Measurements from ENCODE around the gene GGCX.
A peak's percentile ranks its signal among the peaks of the same experiment; 100 is the strongest.
"Not testable (repeated sequence)": the region's sequence is repeated elsewhere in the genome, so short reads cannot be mapped to it uniquely, and the experiment has no call there.

The GGCX gene

DNA sequence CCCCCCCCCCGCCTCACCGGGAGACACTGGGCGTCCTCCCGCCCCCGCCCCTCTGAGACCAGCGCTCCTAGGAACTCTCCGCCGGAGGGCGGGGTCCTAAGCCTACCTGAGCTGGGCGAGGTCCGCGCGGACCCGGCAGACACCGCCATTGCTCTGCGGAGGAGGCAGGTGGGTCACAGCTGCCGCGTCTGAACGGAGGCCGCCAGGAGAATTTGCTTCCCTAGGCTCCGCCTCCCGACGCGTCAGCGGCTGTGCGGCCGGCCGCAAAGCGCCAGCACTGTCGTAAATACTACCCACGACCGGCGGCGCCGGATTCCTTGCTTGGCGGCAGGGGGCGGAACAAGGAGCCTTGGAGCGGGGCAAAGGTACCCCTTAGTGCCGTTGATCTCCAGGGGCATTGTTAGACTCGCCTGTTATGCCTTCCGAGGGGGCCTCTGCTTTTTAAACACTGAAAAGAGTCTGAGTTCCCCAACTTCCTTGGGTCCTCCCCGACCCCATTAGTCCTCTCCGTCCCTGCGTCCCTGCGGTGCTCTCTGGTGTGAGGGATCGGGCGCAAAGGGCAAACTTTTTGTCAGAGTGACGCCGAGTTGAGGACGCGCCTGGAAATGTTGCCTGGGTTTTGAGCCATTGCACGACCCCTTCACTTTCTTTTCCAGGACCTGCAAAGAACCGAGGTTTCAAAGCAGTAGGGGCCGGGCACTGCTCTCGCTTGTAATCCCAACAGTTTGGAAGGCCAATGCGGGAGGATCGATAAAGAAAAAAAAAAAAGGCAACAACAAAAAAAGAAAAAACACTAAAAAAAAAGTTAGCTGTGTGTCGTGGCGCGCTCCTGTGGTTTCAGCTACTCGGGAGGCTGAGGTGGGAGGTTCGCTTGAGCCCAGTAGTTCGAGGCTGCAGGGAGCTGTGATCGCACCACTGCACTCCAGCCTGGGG lies at the start of gene GGCX:
Gene GGCX (minus strand): TSS at position 214 of the 933 bp plus-strand sequence. CDS start 65 bp downstream, at position 149.
- peak; percentile 92 for DNase-seq

DNA sequence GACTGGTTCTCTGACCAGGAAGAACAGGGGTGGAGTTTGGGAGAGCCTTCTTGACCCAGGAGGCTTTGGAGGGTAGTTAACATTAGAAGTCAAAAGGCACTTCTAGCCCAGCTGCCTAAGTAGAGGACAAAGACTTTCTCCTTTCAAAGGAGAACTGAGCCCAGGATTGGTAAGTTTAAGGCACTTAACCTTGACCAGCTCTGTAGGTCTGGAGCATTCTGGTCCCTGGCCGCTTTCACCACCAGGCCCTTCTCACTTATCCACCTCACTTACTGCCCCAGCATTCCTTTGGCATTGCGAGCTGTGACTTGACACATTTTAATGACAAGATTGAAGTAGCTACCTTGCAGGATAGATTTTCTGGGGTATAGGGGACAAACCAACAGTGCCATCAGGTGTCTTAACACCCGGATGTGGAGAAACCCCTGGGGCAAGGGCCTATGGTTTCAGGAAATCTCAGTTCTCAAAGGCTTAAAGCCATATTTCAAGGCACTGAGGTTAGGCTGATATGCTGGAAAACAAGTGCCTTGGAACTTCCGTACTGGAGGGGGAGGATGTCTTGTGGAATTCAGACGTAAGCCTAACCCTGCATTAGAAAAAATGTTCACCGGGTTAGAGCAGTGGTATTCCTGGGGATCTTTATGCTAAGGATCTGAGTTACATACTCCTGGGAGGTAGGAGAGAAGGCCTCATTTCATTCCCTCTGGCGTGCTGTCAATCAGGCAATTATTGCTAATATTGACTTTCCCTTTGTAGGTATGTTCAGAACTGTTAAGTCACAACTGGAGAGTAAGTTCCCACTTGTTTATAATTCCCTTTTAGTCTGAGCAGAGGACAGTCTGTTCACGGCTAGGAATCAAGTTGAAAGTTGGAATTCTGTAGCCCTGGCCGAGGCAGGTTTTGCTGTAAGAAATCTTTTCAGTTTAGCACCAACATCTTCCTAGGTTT lies 46.2 kb upstream of the GGCX start:
- DNase-seq: no peak

DNA sequence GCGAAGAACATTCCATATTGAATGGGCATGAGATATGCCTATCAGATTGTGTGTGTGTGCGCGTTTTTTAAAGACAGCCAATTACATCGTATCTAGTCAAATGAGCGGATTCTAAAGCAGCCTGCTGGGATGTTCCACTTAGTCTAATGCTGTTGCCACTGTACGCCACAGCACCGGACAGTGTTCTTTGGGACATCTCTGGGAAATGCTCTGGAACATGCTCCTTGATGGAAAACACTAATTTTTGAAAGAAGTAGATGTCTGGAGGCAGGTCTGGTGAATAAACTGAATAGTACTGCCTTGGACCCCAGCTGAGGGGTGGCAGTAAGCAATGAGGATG lies 44.8 kb upstream of the GGCX start:
- no peak for DNase-seq

DNA sequence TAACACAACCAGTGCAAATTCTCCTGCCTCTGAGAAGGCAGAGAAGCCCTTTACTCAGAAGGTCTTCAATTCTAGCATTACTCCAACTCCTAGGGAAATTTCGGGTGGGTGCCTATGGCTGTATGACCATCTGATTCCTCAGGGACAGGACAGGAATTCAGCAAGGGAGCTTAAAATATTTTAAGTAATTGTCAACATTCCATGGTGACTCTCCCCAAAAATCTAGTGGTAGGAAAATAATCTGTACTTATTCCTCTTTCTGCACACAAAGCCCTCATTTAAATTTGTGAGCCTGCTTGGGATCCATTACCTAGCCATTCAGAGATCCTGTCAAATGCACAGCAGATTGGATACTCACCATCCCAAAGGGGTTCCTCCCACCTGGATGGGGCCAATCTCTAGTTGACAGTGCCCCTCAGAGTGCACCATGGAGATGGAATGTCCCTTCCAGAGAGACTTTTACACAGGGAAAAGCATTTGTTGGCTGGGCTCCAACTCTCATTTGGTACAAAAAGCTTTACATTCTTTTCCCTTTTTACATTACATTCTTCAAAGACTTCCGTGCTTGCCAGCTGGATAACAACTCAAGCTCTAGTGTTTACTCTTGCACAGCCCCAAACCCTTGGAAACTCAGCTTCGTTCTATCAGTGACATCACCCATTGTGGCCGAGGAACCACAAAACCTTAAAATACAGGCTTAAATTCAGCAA lies 44.3 kb upstream of the GGCX start:
- DNase-seq: peak; percentile 84

DNA sequence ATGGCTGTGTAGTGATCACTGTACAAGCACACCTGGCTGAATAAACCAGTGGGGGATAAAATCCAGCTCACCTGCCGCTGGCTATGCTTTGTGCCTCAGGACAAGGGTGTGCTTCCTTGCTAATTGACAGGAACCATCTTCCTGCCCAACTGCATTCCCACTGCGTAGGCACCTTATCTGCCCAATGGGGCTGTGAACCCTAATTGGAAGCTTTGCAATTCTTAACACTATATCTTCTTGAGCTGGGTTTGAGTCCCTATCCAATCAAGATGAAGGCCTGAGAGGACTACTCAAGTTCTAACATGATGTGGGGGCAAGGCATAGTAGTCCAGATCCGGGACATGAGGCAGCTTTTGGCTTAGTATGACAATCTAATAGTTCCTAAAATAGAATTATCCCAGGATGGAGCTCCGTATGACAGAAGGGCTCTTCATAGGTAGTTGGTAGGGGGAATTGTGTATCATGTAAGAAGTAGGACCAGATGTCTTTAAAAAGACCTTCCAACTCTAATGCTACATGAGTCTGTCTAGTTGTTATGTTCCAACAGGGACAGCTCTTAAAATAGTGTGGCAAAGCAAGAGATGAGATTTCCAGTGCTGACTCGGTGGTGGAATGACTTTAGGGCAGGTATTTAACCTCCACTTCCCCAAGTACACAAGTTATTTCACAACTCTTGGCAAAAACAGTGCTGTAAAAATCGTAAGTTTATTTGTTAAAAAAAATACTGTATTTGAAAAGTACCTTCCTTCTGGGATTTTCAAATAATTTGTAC lies 43.5 kb upstream of the GGCX start:
- DNase-seq: no peak

DNA sequence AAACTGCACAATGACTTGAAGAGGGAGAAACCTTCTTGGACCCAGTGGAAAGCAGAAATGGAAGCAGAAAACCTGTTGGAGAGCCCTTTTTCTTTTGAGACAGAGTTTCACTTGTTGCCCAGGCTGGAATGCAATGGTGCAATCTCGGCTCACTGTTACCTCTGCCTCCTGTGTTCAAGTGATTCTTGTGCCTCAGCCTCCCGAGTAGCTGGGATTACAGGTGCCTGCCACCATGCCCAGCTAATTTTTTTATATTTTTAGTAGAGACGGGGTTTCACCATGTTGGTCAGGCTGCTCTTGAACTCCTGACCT lies 42.8 kb upstream of the GGCX start:
- not testable (repeated sequence) for DNase-seq

DNA sequence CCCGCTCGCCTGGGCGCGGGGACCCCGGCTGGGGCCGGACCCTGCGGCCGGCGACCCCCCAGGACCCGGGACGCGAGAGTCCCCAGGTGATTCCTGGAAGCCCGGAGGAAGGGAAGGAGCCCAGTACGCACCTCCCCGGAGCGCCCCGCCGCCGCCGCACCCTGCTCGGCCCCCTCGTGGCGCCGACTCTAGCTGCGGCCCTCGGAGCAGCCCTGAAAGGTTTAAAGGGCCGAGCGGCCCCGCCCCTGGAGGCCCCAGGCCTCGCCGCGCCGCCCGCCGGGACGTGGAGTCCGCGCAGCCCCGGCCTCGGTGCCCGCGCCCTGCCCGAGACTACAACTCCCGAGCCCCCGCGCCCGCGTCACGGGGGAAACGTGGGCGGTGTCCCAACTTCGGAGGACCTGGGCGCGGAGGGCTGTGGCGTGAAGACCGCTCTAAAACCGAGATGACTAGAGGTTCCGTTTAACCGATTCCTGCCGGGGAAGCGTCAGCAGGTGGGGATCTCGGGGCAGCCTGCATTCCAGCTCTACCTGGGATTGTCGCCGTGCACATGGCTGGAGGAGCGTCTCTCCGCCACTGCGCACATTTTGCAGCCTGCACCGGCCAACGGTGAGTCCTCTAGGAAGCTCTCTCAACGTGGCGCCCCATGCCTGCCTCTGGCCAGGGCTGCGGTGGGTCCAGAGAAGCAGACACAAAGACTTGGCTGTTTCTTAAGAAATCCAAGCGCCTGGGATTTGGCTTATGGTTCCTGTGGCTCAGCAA lies 41.4 kb upstream of the GGCX start, which contains the start of gene TMEM150A:
Gene TMEM150A (minus strand): TSS at position 223 of the 759 bp plus-strand sequence. CDS start 750 bp downstream, outside the sequence.
- peak; percentile 88 for DNase-seq

DNA sequence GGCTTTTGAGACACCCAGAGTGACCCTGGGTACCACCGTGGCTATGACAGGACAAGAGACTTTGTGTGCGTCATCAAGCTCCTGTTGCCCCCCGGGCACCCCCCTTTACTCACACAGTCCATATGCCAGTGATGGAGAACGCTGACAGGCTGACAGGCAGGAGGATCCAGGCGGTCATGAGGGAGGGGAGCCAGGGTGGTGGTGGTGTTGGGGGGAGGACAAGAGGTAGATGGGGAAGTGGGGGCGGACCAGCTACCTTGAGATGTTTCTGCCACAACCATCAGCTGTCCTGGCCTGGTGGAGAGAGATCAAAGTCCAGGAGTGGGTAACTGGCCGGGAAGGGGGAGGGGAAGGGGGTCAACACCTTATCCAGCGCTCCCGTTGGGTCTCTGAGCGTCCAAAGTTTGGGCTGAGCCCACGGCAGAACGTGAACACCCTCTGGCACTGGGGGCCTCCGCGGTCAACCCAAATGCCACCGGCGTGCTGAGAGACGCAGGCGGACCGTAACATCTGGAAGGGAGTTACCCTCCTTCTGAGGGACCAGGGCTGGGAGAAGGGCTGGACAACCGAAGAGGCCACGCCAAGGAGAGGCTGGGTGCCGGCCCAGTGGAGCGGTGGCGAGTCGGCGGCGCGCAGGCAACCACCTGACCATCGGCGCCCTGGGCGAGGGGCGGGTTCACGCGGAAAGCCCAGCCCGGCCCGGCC lies 40.6 kb upstream of the GGCX start:
- peak; percentile 51 for DNase-seq

DNA sequence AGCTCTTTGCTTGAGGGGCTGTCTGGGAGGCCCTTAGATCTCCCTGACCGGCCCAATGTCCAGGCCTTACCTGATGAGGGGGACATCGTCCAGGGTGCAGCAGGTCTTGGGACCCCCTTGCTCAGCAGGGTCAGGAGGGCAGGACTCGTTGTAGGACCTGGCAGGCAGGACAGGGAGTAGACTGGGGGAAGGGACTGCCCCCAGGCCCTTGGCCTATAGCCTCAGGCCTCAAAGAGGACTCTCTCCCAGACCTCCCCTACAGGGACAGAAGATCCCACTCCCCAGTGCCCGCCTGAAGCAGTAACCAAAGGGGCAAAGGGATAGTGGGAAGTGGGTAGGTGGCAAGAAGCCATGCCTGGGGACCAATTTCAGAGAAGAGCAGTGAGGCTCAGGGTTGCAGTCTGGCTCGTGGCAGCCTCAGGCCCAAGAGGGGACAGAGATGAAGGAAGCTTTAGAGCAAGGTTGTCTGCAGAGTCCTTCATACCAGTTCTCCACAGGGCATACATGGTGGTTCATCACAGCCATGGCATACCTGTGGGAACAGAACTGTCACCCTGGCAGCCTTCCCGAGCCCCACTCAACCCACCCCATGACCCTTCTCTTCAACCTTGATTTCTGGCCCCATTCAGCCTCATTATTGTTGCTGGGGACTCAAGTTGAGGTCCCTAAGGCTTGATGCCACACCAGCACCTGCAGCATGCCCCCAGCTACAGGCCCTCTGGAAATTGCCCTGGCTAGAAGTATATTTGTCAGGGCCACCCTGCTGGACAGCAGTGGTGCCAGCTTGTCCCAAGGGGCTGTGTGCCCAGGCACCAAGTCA lies 39.9 kb upstream of the GGCX start:
- no peak for DNase-seq

DNA sequence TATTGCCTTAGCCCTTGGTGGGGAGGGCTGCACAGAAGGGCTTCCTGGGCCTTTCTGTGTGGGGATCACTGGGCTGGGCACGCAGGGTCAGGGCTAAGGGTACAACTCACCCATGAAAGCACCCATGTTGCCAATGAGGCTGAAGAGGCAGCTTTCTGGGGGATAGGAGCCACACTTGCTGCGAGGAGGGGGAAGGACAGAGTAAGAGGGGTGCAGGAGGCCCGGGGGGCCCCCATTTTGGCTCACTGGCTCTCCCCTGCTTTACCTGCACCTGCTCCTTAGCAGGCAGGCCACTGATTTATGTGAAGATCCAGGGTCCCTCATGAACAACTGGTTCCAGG lies 38.9 kb upstream of the GGCX start:
- no peak for DNase-seq

DNA sequence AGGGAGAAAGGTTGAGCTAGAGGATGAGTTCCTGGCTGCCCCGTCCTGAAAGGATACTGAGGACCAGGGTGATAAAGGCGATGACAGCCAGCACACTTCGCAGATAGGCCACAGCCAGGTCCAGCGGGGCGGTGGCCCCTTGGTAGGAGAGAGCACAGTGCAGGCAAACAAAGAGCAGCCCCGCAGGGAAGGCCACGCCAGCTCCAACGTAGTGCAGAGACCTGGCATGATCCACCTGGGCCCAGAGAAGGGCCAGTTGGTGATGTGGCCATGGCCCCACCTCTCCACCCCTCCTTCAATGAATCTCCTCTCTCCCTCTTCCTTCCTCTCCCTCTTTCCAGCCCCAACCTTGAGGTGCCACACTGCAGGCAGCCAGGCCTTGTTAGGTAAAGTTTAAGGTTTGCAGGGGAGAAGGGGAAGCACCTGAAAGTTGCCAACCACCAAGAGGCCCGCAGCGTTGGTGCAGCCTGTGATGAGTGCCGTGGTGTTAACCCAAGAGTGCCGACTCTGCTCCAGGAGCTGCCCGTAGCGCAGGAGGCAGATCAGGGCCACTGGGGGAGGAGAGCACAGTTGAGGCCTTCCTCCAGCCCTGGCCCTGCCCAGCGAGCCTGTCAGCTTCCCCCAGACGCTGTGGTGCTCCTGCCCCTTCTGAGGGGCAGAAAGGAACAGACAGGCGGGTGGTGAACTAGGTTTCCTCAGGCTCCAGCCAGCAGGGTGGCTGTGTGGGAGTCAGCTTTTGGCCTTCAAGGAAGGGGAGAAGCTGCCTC lies 38.4 kb upstream of the GGCX start:
- DNase-seq: no peak

DNA sequence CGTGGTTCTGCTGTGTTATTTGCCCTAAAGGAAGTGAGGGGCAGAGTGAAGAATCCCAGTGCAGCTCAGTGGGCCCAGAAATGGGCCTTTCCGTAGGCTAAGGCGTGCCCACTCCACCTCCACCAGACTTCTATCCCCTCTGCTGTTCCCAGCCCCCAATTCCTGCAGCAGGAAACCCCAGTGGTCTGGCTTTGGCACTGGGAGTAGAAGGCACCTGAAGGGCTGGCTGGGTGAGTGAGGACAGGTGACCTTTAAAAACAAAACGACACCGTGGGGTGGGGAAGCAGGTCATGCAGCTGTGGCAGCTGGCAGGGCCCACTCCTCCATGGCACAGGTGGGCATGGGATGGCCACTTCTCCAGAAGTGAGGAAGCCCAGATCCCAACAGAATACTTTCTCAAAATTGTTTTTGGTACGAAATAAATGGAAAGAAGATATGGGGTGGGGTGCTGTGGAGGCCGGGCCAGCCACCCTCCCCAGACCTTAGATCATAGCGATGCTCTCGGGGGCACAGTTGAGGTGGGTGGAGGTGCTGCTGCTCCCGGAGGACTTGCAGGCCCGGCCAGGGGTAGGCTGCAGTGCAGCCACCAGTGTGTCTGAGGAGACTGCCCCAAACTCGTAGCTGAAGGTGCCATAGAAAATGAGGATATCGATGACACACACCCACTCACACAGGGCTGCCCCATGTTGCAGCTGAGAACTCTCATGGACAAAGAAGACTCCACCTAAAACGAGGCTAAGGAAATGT lies 37.5 kb upstream of the GGCX start:
- DNase-seq: no peak

DNA sequence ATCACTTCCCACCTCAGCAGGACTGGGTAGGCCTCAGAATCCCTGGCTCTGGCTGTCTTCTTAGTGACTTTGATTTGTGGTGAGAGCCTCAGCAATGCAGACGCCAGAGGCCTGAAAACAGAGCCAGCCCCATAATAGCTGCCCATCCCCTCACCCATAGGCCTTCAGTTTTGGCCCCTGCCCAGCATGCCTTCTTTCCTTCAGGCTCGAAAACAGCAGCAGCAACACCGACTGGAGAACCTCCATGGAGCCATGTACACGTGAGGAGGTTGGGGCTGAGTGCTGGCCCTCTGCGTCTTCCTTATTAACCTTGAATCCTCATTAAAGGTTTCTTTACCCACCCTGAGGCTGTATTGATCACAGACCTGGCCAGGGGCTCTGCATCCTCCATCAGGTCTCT lies 35.9 kb upstream of the GGCX start:
- no peak for DNase-seq

DNA sequence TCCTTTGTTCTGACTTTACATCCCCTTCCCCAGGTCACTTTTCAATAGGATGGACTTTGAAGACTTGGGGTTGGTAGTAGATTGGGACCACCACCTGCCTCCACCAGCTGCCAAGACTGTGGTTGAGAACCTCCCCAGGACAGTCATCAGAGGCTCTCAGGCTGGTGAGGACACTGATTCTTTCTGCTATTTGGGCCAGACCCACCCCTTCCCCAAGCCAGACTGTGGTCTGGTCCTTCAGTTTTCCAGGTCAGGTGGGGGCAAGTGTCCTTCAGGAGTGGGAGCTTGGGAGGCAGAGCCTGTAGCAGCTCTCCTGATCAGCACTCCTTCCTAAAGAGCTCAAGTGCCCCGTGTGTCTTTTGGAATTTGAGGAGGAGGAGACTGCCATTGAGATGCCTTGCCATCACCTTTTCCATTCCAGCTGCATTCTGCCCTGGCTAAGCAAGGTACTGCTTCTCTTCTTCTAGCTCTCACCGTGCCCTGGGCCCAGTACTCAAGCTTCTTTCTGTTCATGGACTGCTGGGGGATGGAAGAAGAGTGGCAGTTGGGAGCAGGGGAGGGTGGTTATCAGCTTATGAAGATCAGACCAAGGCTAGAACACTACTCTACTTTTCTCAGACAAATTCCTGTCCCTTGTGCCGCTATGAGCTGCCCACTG lies 35.3 kb upstream of the GGCX start:
- DNase-seq: no peak

DNA sequence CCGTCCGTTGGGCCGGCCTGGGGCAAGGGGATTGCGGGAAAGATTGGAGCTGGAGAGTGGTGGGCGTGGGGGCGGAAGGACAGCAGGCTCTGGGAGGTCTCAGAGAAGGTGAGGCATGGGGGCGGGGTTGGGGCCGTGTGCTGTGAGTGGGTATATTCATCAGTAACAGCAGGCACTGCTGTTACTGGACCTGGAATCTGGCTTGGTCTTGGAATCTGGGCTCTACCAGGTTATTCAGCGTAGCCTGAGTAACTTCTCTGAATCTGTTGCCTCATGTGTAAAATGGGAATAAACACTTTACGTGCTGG lies 34.7 kb upstream of the GGCX start:
- no peak for DNase-seq

DNA sequence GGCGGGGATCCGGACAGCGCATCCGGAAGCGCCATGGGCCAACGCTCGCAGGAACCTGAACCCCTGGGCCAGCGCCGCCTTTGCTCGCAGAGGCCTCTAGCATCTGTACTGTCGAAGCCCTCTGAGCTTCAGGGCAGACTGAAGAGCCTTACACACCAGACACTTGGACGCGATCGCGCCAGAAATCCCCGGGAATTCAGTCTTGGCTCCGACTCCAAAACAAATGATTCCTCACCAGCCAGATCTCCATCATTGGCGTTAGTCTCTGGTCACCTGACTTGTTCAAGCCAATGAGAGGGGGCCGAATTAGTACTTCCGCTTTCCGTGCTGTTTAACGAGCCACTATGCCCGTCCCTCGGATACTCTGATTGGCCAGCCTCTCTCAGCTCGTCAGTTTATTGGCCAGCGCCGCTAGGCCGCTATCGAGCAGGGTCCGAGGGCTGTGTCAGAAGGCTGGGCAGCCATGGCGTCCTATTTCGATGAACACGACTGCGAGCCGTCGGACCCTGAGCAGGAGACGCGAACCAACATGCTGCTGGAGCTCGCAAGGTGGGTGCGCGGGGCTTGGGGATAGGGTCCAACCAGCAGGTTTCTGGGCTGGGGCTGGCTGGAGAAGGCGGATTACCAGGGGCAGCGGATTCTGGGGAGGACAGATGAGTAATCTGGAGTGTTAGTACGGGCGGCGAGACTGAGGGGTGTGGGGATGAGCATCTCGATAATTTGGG lies 34.2 kb upstream of the GGCX start, which contains the start of gene RNF181:
Gene RNF181 (plus strand): TSS at position 445 of the 725 bp plus-strand sequence. CDS start 19 bp downstream, at position 464.
- DNase-seq: peak; percentile 99

DNA sequence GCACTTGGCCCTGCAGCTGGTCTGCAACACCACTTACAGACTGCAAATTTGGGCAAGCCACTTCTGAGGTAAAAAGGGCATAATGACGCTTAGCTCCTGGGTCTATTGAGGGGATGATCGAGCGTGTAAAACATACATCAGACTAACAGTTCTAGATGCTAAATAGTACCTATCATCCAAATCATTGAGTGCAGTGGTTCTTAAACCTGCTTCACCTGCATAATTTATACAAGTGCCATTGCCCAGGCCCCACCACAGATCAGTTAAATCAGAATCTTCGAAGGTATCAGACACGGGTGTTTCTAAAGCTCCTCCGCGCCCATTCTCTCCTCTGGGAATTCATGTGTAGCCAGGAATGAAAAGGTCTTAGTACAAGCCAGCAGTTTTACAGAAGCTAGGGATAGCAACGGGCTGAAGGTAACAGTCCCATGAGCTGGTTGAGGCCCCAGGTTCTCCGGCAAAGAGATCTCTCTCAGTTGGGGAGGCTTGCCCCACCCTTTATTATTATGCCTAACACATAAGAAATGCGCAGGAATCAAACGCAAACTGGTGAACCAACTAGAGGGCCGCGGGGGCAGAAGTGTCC lies 33.5 kb upstream of the GGCX start:
- no peak for DNase-seq

Measured in EL (cell line).